Vagina (tissue), 2 donors: Measurements from ENCODE around the gene SPATS2. TPM values are rescaled to one million over a fixed set of nuclear protein-coding genes. Genes with fewer than 3 reads are reported as not detected.

ENCODE experiments used
- DNase-seq, 2 donors: peaks; one replicate each; pipeline ENCODE4 v3.0.0-alpha.2; 2017; ENCODE audit errors: extremely low spot score in 2 of 2
- H3K27ac ChIP-seq: fragments of 200-600 bp; sonication (generic); one replicate; pipeline ENCODE4 v1.5.1; 2019
- H3K27me3 ChIP-seq: fragments of 200-600 bp; sonication (generic); one replicate; pipeline ENCODE4 v1.5.1; 2019
- H3K36me3 ChIP-seq, 2 donors: fragments of 200-600 bp; sonication (generic); one replicate each; pipeline ENCODE4 v1.5.1; 2017 to 2019
- H3K4me1 ChIP-seq: fragments of 200-600 bp; sonication (generic); one replicate; pipeline ENCODE4 v1.5.1; 2019
- H3K4me3 ChIP-seq, 2 donors: fragments of 200-600 bp; sonication (generic); 1 replicate in 1 of 2; 2 replicates in 1 of 2; pipeline ENCODE4 v1.5.1; 2016 to 2019
- H3K9me3 ChIP-seq: fragments of 200-600 bp; sonication (generic); one replicate; pipeline ENCODE4 v1.5.1; 2019
- CTCF ChIP-seq, 3 experiments: fragments of 450-650 bp in 2 of 3; fragments of 200-600 bp in 1 of 3; sonication (generic) in 1 of 3; IDR thresholded peaks; one replicate each; pipeline ENCODE4 v1.5.1; 2017 to 2019; ENCODE audit warnings: antibody characterized with exemption in 3 of 3, mild to moderate bottlenecking in 2 of 3, moderate library complexity in 2 of 3
- POLR2A ChIP-seq, 2 donors: fragments of 450-650 bp; IDR thresholded peaks; one replicate each; pipeline ENCODE4 v1.6.1; 2017; ENCODE audit warnings: antibody characterized with exemption in 2 of 2, mild to moderate bottlenecking in 2 of 2, moderate library complexity in 2 of 2
- POLR2AphosphoS5 ChIP-seq, 2 donors: sonication (generic); formaldehyde crosslinking; IDR thresholded peaks; one replicate each; pipeline ENCODE4 v1.9.0; 2017; ENCODE audit warnings: antibody characterized with exemption in 2 of 2, mild to moderate bottlenecking in 2 of 2, low read depth in 1 of 2; ENCODE audit not compliant: insufficient read depth in 1 of 2
- intact Hi-C: fragments of 100-400 bp; cut with DNase I; formaldehyde crosslinking; loops from one replicate; pipeline ENCODE4 v1.15.1; 2023
- total RNA-seq: library from RNA; depleted of rRNA; stranded (reverse); fragments of >200 nt; gene quantifications from one replicate; pipeline ENCODE4 v1.2.3, GENCODE V29; 2016

Gene SPATS2
- total RNA-seq, 1 donor from 2014 or later, result 28.0 TPM

- no peaks in the 10 kb centered on the region for H3K27me3 ChIP-seq
- TF ChIP-seq POLR2A (IDR thresholded peaks at IDR 0.05), result no peak
These were observed 41.7 kb upstream of the SPATS2 start for GRCh38 chr12:49325606-49326005.

GRCh38 chr12:49327368-49327767 is 39.9 kb upstream of the SPATS2 start:
- Histone ChIP-seq H3K27ac (no peak overlapping the region), H3K36me3 (no peaks in the 10 kb centered on the region), H3K4me1 (peaks cover 24% of the 10 kb centered on the region), H3K27me3 (no peaks in the 10 kb centered on the region), H3K9me3 (no peaks in the 10 kb centered on the region), H3K4me3 (no peak overlapping the region)
- no peak for DNase-seq
- TF ChIP-seq POLR2A (IDR thresholded peaks at IDR 0.05), result no peak
- TF ChIP-seq CTCF (IDR thresholded peaks at IDR 0.05), result no peak
- TF ChIP-seq POLR2AphosphoS5 (IDR thresholded peaks at IDR 0.05; ENCODE audit: insufficient read depth in 1 of 2, low read depth in 1 of 2), result no peak
- intact Hi-C loops, result no loop called here

More at GRCh38 chr12:49325606-49326005, 41.7 kb upstream of the SPATS2 start:
- Histone ChIP-seq H3K9me3 (no peaks in the 10 kb centered on the region), H3K36me3 (no peaks in the 10 kb centered on the region), H3K27ac (no peak overlapping the region), H3K4me3 (no peak overlapping the region), H3K4me1 (peaks cover 11% of the 10 kb centered on the region)
- intact Hi-C loops, result no loop called here
- peak in 1 of 2 donors; percentile 96 for DNase-seq

- Histone ChIP-seq H3K36me3 (no peaks in the 10 kb centered on the region), H3K27me3 (no peaks in the 10 kb centered on the region), H3K27ac (no peak overlapping the region), H3K4me1 (peaks cover 27% of the 10 kb centered on the region), H3K4me3 (no peak overlapping the region), H3K9me3 (no peaks in the 10 kb centered on the region)
- DNase-seq, result no peak
- intact Hi-C loops, result no loop called here
- TF ChIP-seq POLR2A (IDR thresholded peaks at IDR 0.05) (no peak), POLR2AphosphoS5 (IDR thresholded peaks at IDR 0.05; ENCODE audit: insufficient read depth in 1 of 2, low read depth in 1 of 2) (no peak), CTCF (IDR thresholded peaks at IDR 0.05) (no peak)
These were observed 39.4 kb upstream of the SPATS2 start for GRCh38 chr12:49327887-49328286.

GRCh38 chr12:49328816-49329215 is 38.4 kb upstream of the SPATS2 start:
- no peaks in the 10 kb centered on the region for H3K9me3 ChIP-seq
- peaks cover 27% of the 10 kb centered on the region for H3K4me1 ChIP-seq
- H3K36me3 ChIP-seq, result no peaks in the 10 kb centered on the region
- no peak for DNase-seq
- H3K4me3 ChIP-seq, result no peak overlapping the region
- intact Hi-C loops, result no loop called here
- no peak overlapping the region for H3K27ac ChIP-seq
- no peaks in the 10 kb centered on the region for H3K27me3 ChIP-seq
- TF ChIP-seq POLR2AphosphoS5 (IDR thresholded peaks at IDR 0.05; ENCODE audit: insufficient read depth in 1 of 2, low read depth in 1 of 2) (no peak), POLR2A (IDR thresholded peaks at IDR 0.05) (no peak), CTCF (IDR thresholded peaks at IDR 0.05) (no peak)

GRCh38 chr12:49330032-49330619 is 37.1 kb upstream of the SPATS2 start:
- Histone ChIP-seq H3K27me3 (peaks cover 3% of the 10 kb centered on the region), H3K27ac (no peak overlapping the region), H3K4me1 (peaks cover 27% of the 10 kb centered on the region), H3K36me3 (no peaks in the 10 kb centered on the region), H3K9me3 (no peaks in the 10 kb centered on the region), H3K4me3 (no peak overlapping the region)
- TF ChIP-seq POLR2AphosphoS5 (IDR thresholded peaks at IDR 0.05; ENCODE audit: insufficient read depth in 1 of 2, low read depth in 1 of 2) (no peak), CTCF (IDR thresholded peaks at IDR 0.05) (no peak), POLR2A (IDR thresholded peaks at IDR 0.05) (no peak)
- intact Hi-C loops, result no loop called here
- no peak for DNase-seq
